HG02981 (cell line): Measurements from ENCODE around the gene TMEM259.

Experiments used
- ATAC-seq: cut with Tn5 transposase; IDR thresholded peaks from one replicate; pipeline ENCODE4 v1.9.1; 2021; ENCODE audit warnings: mild to moderate bottlenecking, moderate library complexity; ENCODE audit not compliant: unreplicated experiment

Gene TMEM259

GRCh38 chr19:1017906-1018305 is 3.0 kb downstream of the TMEM259 start:
- ATAC-seq = no peak

DNA sequence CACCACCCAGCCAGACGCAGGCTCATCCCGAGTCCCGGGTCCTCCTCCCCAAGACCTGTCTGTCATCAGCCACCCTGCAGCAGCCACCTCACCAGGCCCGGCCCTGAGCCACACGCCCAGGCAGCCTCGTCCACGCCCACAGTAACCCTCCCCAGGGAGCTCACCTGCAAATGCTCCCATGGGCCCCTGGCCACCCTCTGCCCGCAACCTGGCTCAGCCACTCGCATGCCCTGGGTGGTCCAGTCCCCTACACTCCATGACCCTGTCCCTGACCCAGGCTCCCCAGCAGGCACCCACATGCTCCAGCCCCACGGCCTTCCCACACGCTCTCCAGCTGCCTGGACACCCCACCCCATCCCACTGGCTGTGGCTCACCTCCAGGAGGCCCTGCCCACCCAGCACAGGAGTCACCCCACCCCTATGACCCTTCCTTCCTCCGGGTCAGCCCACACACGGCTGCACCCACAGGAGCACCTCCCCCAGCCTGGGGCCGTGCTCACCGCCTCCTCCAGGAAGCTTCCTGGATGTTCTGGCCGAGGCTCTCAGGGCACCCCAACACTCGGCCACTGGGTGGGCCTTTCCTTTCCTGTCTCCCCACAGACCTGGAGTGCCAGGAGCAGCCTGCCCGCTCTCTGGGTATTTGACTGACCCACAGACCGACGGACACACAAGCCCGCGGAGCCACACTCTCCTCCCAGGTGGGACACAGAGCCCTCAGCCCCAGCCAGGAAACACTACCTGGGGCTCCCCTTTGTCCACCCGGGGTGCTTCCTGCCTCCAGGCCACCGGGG is 3.6 kb downstream of the TMEM259 start:
- no peak for ATAC-seq

GRCh38 chr19:1016647-1017114 is 4.2 kb downstream of the TMEM259 start:
- ATAC-seq = no peak

GRCh38 chr19:1015782-1016646 is 4.9 kb downstream of the TMEM259 start:
- no peak for ATAC-seq

- no peak for ATAC-seq
Measured at GRCh38 chr19:1015061-1015781, 5.7 kb downstream of the TMEM259 start.

DNA sequence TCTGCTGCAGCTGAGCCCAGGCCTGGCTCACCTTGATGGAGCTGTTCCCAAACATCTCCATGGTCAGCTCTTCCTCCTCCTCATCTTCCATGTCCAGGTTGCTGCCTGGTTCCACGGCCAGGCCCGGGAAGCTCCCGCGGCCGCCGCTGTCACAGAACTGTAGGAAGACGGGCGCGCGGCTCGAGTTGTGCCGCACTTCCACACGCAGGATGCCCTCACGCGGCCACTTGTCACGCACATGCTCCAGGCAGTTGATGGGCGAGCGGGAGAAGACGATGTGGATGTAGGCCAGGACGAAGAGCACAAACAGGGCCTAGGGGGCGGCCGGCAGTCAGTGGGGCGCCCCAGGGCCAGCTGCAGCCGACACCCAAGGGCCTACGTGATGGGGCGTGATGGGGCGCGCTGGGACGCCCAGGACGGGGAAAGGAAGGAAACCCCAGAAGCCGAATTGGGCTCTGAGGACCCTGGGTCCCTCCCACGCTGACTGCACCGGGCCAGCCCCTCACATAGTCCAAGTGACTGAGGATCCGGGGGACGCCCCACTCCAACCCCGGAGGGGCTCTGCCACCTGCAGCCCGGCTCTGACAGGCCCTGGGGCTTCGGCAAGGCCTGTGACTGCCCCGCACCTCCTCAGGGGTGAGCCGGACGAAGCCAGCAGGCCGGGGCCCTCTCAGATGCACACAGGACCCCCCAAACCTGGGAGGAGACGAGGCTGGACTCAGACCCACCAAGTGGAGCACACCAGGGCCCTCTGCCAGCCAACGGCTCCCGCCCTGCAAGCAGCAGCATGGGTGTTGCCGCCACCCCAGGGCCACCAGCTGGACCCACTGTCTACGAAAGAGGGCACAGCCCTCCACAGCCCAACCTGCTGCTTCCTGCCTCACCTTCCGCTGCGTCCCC is 6.5 kb downstream of the TMEM259 start:
- no peak for ATAC-seq

GRCh38 chr19:1013218-1013617 is 7.7 kb downstream of the TMEM259 start:
- ATAC-seq = no peak

- no peak for ATAC-seq
Measured at GRCh38 chr19:1012334-1012733, 8.6 kb downstream of the TMEM259 start.

- ATAC-seq = no peak
Measured at GRCh38 chr19:1011831-1012333, 9.0 kb downstream of the TMEM259 start.

- ATAC-seq = no peak
Measured at GRCh38 chr19:1010586-1011510, 10.1 kb downstream of the TMEM259 start.

DNA sequence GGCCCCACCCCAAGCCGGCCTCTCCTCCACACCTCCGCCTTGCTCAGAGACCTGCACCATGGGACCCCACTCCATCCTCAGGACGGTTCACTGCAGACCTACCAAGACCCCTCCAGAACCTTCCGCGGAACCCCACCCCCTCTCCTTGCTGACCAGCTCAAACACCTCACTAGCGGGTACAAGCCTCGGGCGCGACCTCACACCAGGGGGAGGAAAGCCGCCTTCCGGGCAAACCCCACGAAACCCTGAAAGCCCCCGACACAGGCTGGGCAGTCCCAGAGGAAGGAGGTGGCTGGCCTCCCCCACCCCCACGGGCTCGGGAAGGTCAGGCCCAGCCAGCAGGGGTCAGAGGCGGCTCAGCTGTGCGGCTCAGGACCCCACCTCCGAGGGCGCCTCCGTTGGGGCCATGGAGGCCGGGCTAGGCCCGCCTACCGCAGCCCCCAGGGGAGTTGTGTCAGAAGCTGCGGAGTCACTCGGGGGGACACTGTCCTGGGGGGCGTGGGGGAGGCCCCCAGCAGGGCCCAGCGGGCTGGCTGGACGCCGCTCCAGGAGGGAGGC is 10.9 kb downstream of the TMEM259 start:
- no peak for ATAC-seq

DNA sequence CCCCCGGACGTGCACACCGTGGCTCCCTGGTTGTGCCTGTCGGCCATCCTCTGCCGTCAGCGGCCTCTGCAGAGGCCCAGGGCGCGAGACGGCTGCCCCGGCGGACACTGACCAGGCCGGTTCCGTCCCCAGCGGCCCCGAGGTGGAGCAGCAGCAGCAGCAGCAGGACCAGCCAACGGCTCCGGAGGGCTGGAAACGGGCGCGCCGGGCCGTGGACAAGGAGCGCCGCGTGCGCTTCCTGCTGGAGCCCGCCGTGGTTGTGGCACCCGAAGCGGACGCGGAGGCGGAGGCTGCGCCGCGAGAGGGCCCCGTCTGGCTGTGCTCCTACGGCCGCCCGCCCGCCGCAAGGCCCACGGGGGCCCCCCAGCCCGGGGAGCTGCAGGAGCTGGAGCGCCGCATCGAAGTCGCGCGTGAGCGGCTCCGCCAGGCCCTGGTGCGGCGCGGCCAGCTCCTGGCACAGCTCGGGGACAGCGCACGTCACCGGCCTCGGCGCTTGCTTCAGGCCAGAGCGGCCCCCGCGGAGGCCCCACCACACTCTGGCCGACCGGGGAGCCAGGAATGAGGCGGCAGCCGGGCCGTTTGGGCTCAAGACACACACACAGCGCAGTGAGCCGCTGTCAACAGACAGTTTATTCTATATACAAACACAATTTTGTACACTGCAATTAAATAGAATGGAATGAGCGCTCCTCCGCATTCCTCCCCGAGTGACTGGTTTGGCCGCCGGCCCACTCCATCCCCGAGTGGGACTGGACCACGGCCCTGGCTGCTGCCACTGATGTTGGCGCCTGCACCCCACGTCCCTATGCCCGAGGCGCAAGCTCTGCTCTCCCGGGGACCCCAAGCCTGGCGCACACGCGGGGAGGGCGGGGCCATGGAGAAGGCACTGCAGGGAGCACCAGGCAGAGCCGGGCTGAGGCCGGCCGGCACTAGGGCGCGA is 11.6 kb downstream of the TMEM259 start:
- no peak for ATAC-seq

- no peak for ATAC-seq
Measured at GRCh38 chr19:1008268-1009040, 12.5 kb downstream of the TMEM259 start.

DNA sequence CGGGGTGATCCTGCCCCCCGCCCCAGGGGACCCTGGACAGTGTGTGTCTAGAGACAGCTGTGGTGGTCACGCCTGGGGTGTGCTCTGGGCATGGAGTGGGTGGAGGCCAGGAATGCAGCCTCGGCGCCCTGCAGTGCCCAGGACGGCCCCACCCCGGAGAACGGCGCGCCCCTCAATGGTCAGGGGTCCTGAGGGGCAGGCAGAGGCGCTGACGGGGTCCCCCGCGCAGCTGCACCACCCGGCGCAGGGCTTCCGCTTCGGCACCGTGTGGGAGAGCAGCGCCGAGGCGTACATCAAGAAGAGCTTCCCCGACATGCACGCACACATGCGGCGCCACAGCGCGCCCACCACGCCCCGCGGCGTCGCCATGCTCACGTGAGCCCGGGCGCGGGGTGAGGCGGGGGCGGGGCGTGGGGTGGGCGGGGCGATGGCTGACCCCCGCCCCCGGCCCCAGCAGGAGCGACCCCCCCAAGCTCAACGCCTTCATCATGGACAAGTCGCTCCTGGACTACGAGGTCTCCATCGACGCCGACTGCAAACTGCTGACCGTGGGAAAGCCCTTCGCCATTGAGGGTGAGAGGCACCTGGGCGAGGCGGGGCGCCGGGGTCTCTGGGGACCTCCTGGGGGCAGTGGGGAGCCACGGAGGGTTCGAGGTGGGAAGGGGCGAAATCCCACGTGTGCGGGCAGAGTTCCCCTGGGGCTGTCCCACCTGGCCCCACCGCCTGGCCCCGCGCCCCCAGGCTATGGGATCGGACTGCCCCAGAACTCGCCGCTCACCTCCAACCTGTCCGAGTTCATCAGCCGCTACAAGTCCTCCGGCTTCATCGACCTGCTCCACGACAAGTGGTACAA is 13.3 kb downstream of the TMEM259 start:
- no peak for ATAC-seq

DNA sequence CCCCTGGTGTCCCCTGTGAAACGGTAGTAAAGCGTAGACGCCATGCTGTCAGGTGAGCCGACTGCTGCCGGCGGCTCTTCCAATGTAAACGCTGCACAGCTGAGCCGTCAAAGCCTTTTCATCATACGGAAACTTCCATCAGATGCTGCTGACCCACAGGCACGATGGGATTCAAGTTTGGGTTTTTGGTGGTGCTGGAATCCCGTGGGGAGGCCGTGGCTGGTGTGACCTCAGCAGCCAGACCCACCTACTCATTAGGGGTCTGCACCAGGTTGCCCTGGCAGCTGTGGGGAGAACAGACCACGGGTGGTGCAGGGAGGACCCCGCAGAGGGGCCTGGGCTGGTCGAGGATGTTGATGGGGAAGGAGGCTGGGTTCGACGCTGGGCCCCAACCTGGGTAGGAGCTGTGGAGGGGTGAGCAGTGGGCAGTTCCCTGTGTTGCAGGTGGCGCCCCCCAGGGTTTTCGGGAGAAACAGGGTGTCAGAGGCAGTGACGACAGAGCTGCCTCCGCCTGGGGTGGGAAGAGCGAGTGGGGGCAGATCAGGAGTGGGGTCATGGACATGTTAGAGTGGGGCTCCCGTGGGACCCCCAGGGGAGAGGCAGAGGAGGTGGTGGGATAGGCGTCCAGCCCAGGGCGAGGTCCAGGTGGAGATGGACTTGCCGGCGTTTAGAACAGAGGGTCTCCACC is 14.1 kb downstream of the TMEM259 start:
- ATAC-seq = no peak
